Suprapubic skin (tissue), 4 donors: ENCODE data around the gene GYS2. TPM values are rescaled to one million over a fixed set of nuclear protein-coding genes. Genes with fewer than 3 reads are reported as not detected.

ENCODE experiments used
- DNase-seq, 2 donors: peaks; one replicate each; pipeline ENCODE4 v3.0.0-alpha.2; 2019; ENCODE audit warnings: low spot score in 2 of 2
- H3K27ac ChIP-seq: fragments of 200-600 bp; sonication (generic); one replicate; pipeline ENCODE4 v1.5.1; 2019
- H3K27me3 ChIP-seq: fragments of 200-600 bp; sonication (generic); one replicate; pipeline ENCODE4 v1.5.1; 2019
- H3K36me3 ChIP-seq: fragments of 200-600 bp; sonication (generic); one replicate; pipeline ENCODE4 v1.5.1; 2019
- H3K4me1 ChIP-seq: fragments of 200-600 bp; sonication (generic); one replicate; pipeline ENCODE4 v1.5.1; 2019
- H3K4me3 ChIP-seq: fragments of 200-600 bp; sonication (generic); one replicate; pipeline ENCODE4 v1.5.1; 2019; ENCODE audit warnings: mild to moderate bottlenecking
- H3K9me3 ChIP-seq: fragments of 200-600 bp; sonication (generic); one replicate; pipeline ENCODE4 v1.5.1; 2019
- CTCF ChIP-seq, 2 donors: fragments of 200-600 bp in 1 of 2; fragments of 450-650 bp in 1 of 2; sonication (generic) in 1 of 2; IDR thresholded peaks; one replicate each; pipeline ENCODE4 v1.5.1; 2016 to 2019; ENCODE audit warnings: antibody characterized with exemption in 2 of 2, mild to moderate bottlenecking in 1 of 2, moderate library complexity in 1 of 2
- EP300 ChIP-seq: sonication (generic); formaldehyde crosslinking; IDR thresholded peaks from one replicate; pipeline ENCODE4 v1.6.1; 2017; ENCODE audit warnings: antibody characterized with exemption
- POLR2A ChIP-seq, 2 donors: fragments of 450-650 bp; IDR thresholded peaks; one replicate each; pipeline ENCODE4 v1.6.1; 2017; ENCODE audit warnings: antibody characterized with exemption in 2 of 2, mild to moderate bottlenecking in 2 of 2, moderate library complexity in 2 of 2
- POLR2AphosphoS5 ChIP-seq, 3 donors: sonication (generic); formaldehyde crosslinking; IDR thresholded peaks; one replicate each; pipeline ENCODE4 v1.6.1; 2017; ENCODE audit warnings: antibody characterized with exemption in 3 of 3
- WGBS: methylation state at CpG from one replicate; pipeline ENCODE4 v1.1.5; 2018; 5-methylcytosine and 5-hydroxymethylcytosine counted together
- total RNA-seq, 4 donors: library from RNA; depleted of rRNA; stranded (reverse); fragments of >200 nt; gene quantifications; one replicate each; pipeline ENCODE4 v1.1.0, GENCODE V29; 2016

GYS2 gene
- total RNA-seq, 4 donors from 2014 or later: 0.32 TPM; not detected in 3

- Histone ChIP-seq H3K27me3 (no peaks in the 10 kb centered on the region), H3K4me3 (no peak overlapping the region), H3K27ac (no peak overlapping the region), H3K36me3 (no peaks in the 10 kb centered on the region), H3K9me3 (no peaks in the 10 kb centered on the region), H3K4me1 (no peaks in the 10 kb centered on the region)
- DNase-seq: no peak
- WGBS: 84% methylated on average over 2 of the region's 2 CpGs
- TF ChIP-seq EP300 (no peak), CTCF (IDR thresholded peaks at IDR 0.05) (no peak), POLR2AphosphoS5 (IDR thresholded peaks at IDR 0.05) (no peak), POLR2A (IDR thresholded peaks at IDR 0.05) (no peak)
These were observed 59.1 kb downstream of the GYS2 start for GRCh38 chr12:21545557-21545956.

GRCh38 chr12:21543151-21543550 lies 61.5 kb downstream of the GYS2 start:
- Histone ChIP-seq H3K27me3 (no peaks in the 10 kb centered on the region), H3K4me3 (no peak overlapping the region), H3K9me3 (no peaks in the 10 kb centered on the region), H3K36me3 (no peaks in the 10 kb centered on the region), H3K4me1 (no peaks in the 10 kb centered on the region), H3K27ac (no peak overlapping the region)
- no peak for DNase-seq
- TF ChIP-seq POLR2A (IDR thresholded peaks at IDR 0.05): no peak
- TF ChIP-seq POLR2AphosphoS5 (IDR thresholded peaks at IDR 0.05): no peak
- no peak for TF ChIP-seq EP300
- TF ChIP-seq CTCF (IDR thresholded peaks at IDR 0.05): no peak

- no peak for TF ChIP-seq EP300
- TF ChIP-seq POLR2A (IDR thresholded peaks at IDR 0.05): no peak
- no peak for TF ChIP-seq POLR2AphosphoS5 (IDR thresholded peaks at IDR 0.05)
- no peak for TF ChIP-seq CTCF (IDR thresholded peaks at IDR 0.05)
- Histone ChIP-seq H3K4me3 (no peak overlapping the region), H3K36me3 (no peaks in the 10 kb centered on the region), H3K27ac (no peak overlapping the region), H3K27me3 (no peaks in the 10 kb centered on the region), H3K9me3 (no peaks in the 10 kb centered on the region), H3K4me1 (no peaks in the 10 kb centered on the region)
- whole genome bisulfite sequencing: 56% methylated on average over 5 of the region's 5 CpGs
- DNase-seq: no peak
These were observed 62.2 kb downstream of the GYS2 start for GRCh38 chr12:21542403-21542802.

GRCh38 chr12:21541773-21542172 lies 62.9 kb downstream of the GYS2 start:
- no peaks in the 10 kb centered on the region for H3K4me1 ChIP-seq
- no peaks in the 10 kb centered on the region for H3K9me3 ChIP-seq
- TF ChIP-seq POLR2A (IDR thresholded peaks at IDR 0.05) (no peak), CTCF (IDR thresholded peaks at IDR 0.05) (no peak), POLR2AphosphoS5 (IDR thresholded peaks at IDR 0.05) (no peak), EP300 (no peak)
- H3K27me3 ChIP-seq: no peaks in the 10 kb centered on the region
- 79% methylated on average over 6 of the region's 6 CpGs for WGBS
- H3K4me3 ChIP-seq: no peak overlapping the region
- H3K27ac ChIP-seq: no peak overlapping the region
- no peaks in the 10 kb centered on the region for H3K36me3 ChIP-seq
- DNase-seq: no peak

- Histone ChIP-seq H3K4me3 (no peak overlapping the region), H3K4me1 (no peaks in the 10 kb centered on the region), H3K27ac (no peak overlapping the region), H3K36me3 (no peaks in the 10 kb centered on the region), H3K27me3 (no peaks in the 10 kb centered on the region), H3K9me3 (no peaks in the 10 kb centered on the region)
- TF ChIP-seq POLR2AphosphoS5 (IDR thresholded peaks at IDR 0.05) (no peak), EP300 (no peak), POLR2A (IDR thresholded peaks at IDR 0.05) (no peak), CTCF (IDR thresholded peaks at IDR 0.05) (no peak)
- DNase-seq: no peak
These were observed 64.8 kb downstream of the GYS2 start for GRCh38 chr12:21539797-21540196.
